Duodenal mucosa (tissue), 2 donors: Measurements from ENCODE around the gene CBY1.
A peak's percentile ranks its signal among the peaks of the same experiment; 100 is the strongest.
"Not testable (repeated sequence)": the region's sequence is repeated elsewhere in the genome, so short reads cannot be mapped to it uniquely, and the experiment has no call there.

Experiments used
- H3K27ac ChIP-seq: one replicate; pipeline ENCODE4 v1.7.0; 2013; ENCODE audit warnings: low read depth, low read length
- H3K27me3 ChIP-seq, 2 donors: one replicate each; pipeline ENCODE4 v1.7.0; 2013; ENCODE audit warnings: low read length in 2 of 2, control low read depth in 1 of 2; ENCODE audit not compliant: insufficient read depth in 2 of 2, control insufficient read depth in 1 of 2
- H3K36me3 ChIP-seq, 2 donors: one replicate each; pipeline ENCODE4 v1.7.0; 2013; ENCODE audit warnings: low read length in 2 of 2, control low read depth in 1 of 2; ENCODE audit not compliant: insufficient read depth in 2 of 2, control insufficient read depth in 1 of 2
- H3K4me1 ChIP-seq, 2 donors: one replicate each; pipeline ENCODE4 v1.7.0; 2013; ENCODE audit warnings: low read length in 2 of 2, control low read depth in 1 of 2; ENCODE audit not compliant: insufficient read depth in 2 of 2, control insufficient read depth in 1 of 2
- H3K4me3 ChIP-seq, 2 donors: one replicate each; pipeline ENCODE4 v1.7.0; 2013; ENCODE audit warnings: low read length in 2 of 2, low read depth in 1 of 2
- H3K9ac ChIP-seq, 2 donors: one replicate each; pipeline ENCODE4 v1.7.0; 2013; ENCODE audit warnings: low read length in 2 of 2, low read depth in 1 of 2
- H3K9me3 ChIP-seq, 2 donors: one replicate each; pipeline ENCODE4 v1.7.0; 2013; ENCODE audit warnings: low read length in 2 of 2, control low read depth in 1 of 2; ENCODE audit not compliant: control insufficient read depth in 1 of 2

The CBY1 gene

GRCh38 chr22:38656256-38657044, at the start of gene CBY1, which contains the start of gene FAM227A:
TSS of gene CBY1 (plus strand) at chr22:38656638. CDS start at chr22:38668055, 11,417 bp downstream.
TSS of gene FAM227A (minus strand) at chr22:38656392. CDS start at chr22:38650168, 6,224 bp downstream.
- peaks cover 7 to 17% of the 10 kb centered on the region in 2 donors for H3K4me1 ChIP-seq
- H3K4me3 ChIP-seq: peak within 1 kb of the TSS; percentile 78 to 94
- H3K9me3 ChIP-seq: no peaks in the 10 kb centered on the region
- H3K27me3 ChIP-seq: no peaks in the 10 kb centered on the region
- H3K27ac ChIP-seq: peak within 1 kb of the TSS; percentile 93
- H3K9ac ChIP-seq: peak within 1 kb of the TSS; percentile 88 to 95
- no peaks in the 10 kb centered on the region for H3K36me3 ChIP-seq

GRCh38 chr22:38607680-38608079, 48.8 kb upstream of the CBY1 start:
- no peak overlapping the region for H3K9ac ChIP-seq
- no peaks in the 10 kb centered on the region for H3K27me3 ChIP-seq
- no peak overlapping the region for H3K4me3 ChIP-seq
- no peaks in the 10 kb centered on the region for H3K4me1 ChIP-seq
- no peaks in the 10 kb centered on the region for H3K36me3 ChIP-seq
- H3K27ac ChIP-seq: no peak overlapping the region
- no peaks in the 10 kb centered on the region for H3K9me3 ChIP-seq

GRCh38 chr22:38608992-38609750, 47.3 kb upstream of the CBY1 start:
- H3K4me1 ChIP-seq: no peaks in the 10 kb centered on the region
- no peak overlapping the region for H3K4me3 ChIP-seq
- no peak overlapping the region for H3K9ac ChIP-seq
- H3K27me3 ChIP-seq: no peaks in the 10 kb centered on the region
- no peaks in the 10 kb centered on the region for H3K9me3 ChIP-seq
- no peak overlapping the region for H3K27ac ChIP-seq
- no peaks in the 10 kb centered on the region for H3K36me3 ChIP-seq

GRCh38 chr22:38610234-38610633, 46.2 kb upstream of the CBY1 start:
- H3K4me1 ChIP-seq: no peaks in the 10 kb centered on the region
- H3K9me3 ChIP-seq: no peaks in the 10 kb centered on the region
- H3K9ac ChIP-seq: no peak overlapping the region
- no peak overlapping the region for H3K27ac ChIP-seq
- no peaks in the 10 kb centered on the region for H3K36me3 ChIP-seq
- H3K4me3 ChIP-seq: no peak overlapping the region
- no peaks in the 10 kb centered on the region for H3K27me3 ChIP-seq

DNA sequence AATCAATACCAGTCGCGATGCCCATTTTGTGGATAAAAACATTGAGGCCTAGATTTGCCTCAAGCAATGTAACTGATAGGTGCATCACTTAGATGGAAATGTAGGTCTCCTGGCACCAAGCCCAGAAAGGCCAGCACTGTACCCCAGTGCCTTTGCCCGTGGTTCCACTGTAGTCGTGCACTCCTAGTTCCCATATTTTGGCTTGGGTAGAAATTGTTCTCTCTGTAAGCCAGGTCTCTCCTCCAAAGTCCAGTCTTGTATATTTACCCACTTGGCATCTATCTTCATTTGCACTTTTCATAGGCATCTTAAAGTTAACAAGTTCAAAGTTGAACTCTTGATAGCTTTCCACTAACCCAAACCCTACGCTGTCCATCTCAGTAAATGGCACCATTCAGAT, 44.9 kb upstream of the CBY1 start:
- Histone ChIP-seq H3K4me3 (no peak overlapping the region), H3K36me3 (no peaks in the 10 kb centered on the region), H3K4me1 (no peaks in the 10 kb centered on the region), H3K9ac (no peak overlapping the region), H3K27me3 (no peaks in the 10 kb centered on the region), H3K9me3 (no peaks in the 10 kb centered on the region), H3K27ac (no peak overlapping the region)

DNA sequence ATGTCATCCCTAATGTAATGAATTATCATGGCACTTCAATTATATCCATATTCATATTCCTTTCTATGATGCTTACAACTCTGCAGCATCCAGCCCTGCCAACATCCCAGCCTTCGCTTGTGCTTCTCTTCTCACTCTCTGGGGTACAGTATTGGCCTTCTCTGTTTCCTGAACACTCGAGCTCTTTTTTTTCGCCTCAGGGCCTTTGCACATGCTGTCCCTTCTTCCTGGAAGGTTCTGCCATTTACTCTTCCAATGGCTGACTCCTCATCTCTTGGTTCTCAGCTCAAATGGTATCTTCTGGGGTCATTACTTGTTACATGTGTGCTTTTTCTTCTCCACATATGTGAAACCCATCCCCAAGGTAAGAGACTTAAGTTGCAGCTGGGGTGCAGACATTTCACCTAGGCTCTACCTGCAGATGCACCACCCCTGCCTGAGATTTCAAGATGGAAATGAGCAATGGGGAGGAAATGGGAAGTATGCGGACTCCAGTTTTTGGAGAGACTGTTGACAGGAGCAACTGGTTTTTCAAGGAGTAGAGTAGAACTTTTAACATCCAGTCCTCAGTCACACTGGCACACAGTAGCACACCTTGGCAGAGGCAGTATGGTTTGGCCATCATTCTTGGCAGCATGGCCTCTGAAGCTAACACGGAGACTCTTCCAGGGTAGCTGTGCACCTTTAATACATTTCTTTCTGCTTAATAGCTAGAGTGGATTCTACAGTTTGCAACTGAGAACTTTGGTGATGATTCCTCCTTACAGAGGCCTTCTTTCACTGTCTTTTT, 44.0 kb upstream of the CBY1 start:
- H3K9ac ChIP-seq: no peak overlapping the region
- no peaks in the 10 kb centered on the region for H3K9me3 ChIP-seq
- no peaks in the 10 kb centered on the region for H3K4me1 ChIP-seq
- no peaks in the 10 kb centered on the region for H3K27me3 ChIP-seq
- H3K27ac ChIP-seq: no peak overlapping the region
- no peak overlapping the region for H3K4me3 ChIP-seq
- H3K36me3 ChIP-seq: no peaks in the 10 kb centered on the region

- Histone ChIP-seq H3K27me3 (no peaks in the 10 kb centered on the region), H3K4me1 (no peaks in the 10 kb centered on the region), H3K9me3 (no peaks in the 10 kb centered on the region), H3K36me3 (no peaks in the 10 kb centered on the region), H3K9ac (no peak overlapping the region), H3K4me3 (no peak overlapping the region), H3K27ac (no peak overlapping the region)
Measured at GRCh38 chr22:38613588-38613987, 42.9 kb upstream of the CBY1 start.

GRCh38 chr22:38614332-38615063, 41.9 kb upstream of the CBY1 start:
- no peaks in the 10 kb centered on the region for H3K9me3 ChIP-seq
- no peak overlapping the region for H3K27ac ChIP-seq
- no peaks in the 10 kb centered on the region for H3K36me3 ChIP-seq
- H3K4me3 ChIP-seq: no peak overlapping the region
- H3K4me1 ChIP-seq: no peaks in the 10 kb centered on the region
- no peaks in the 10 kb centered on the region for H3K27me3 ChIP-seq
- no peak overlapping the region for H3K9ac ChIP-seq

DNA sequence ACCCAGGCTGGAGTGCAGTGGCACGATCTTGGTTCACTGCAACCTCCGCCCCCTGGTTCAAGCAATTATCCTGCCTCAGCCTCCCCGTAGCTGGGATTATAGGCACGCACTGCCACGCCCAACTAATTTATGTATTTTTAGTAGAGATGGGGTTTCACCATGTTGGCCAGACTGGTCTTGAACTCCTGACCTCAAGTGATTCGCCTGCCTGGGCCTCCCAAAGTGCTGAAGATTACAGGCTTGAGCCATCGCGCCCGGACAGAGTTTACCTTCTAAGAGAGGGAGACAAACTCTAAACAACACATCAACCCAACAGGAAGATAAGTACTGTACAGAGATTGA, 41.4 kb upstream of the CBY1 start:
- not testable (repeated sequence) for H3K9me3 ChIP-seq, H3K4me1 ChIP-seq, H3K4me3 ChIP-seq, H3K9ac ChIP-seq, H3K27ac ChIP-seq, H3K36me3 ChIP-seq, H3K27me3 ChIP-seq
